ENCODE measurements around the gene SUSD6.
A peak's percentile ranks its signal among the peaks of the same experiment; 100 is the strongest.
"Not testable (repeated sequence)": the region's sequence is repeated elsewhere in the genome, so short reads cannot be mapped to it uniquely, and the experiment has no call there.

The SUSD6 gene

GRCh38 chr14:69640931-69641330, 29.5 kb downstream of the SUSD6 start:
- H3K27ac Mint-ChIP-seq = peak overlapping the region; percentile 36
- no peak overlapping the region for H3K4me3 Mint-ChIP-seq

GRCh38 chr14:69642212-69642793, 30.9 kb downstream of the SUSD6 start:
- peak overlapping the region; percentile 24 for H3K4me3 Mint-ChIP-seq
- not testable (repeated sequence) for ATAC-seq, DNase-seq, H3K27me3 Mint-ChIP-seq
- peaks cover 54% of the 10 kb centered on the region for H3K36me3 Mint-ChIP-seq (ENCODE audit: low read depth)
- peak overlapping the region; percentile 82 for H3K27ac Mint-ChIP-seq
- H3K4me1 Mint-ChIP-seq = peaks cover 85% of the 10 kb centered on the region
- H3K9me3 Mint-ChIP-seq = peaks cover 17% of the 10 kb centered on the region

More at GRCh38 chr14:69640931-69641330, 29.5 kb downstream of the SUSD6 start:
- DNase-seq (no peak), ATAC-seq (no peak)
- peaks cover 17% of the 10 kb centered on the region for H3K9me3 Mint-ChIP-seq
- H3K27me3 Mint-ChIP-seq = no peaks in the 10 kb centered on the region
- H3K36me3 Mint-ChIP-seq (ENCODE audit: low read depth) = peaks cover 47% of the 10 kb centered on the region
- peaks cover 88% of the 10 kb centered on the region for H3K4me1 Mint-ChIP-seq

GRCh38 chr14:69643430-69644200, 32.2 kb downstream of the SUSD6 start:
- H3K9me3 Mint-ChIP-seq = peaks cover 17% of the 10 kb centered on the region
- no peak overlapping the region for H3K4me3 Mint-ChIP-seq
- peaks cover 84% of the 10 kb centered on the region for H3K4me1 Mint-ChIP-seq
- peaks cover 54% of the 10 kb centered on the region for H3K36me3 Mint-ChIP-seq (ENCODE audit: low read depth)
- DNase-seq = peak; percentile 57
- H3K27me3 Mint-ChIP-seq = no peaks in the 10 kb centered on the region
- ATAC-seq = peak; percentile 90
- peak overlapping the region; percentile 82 for H3K27ac Mint-ChIP-seq

DNA sequence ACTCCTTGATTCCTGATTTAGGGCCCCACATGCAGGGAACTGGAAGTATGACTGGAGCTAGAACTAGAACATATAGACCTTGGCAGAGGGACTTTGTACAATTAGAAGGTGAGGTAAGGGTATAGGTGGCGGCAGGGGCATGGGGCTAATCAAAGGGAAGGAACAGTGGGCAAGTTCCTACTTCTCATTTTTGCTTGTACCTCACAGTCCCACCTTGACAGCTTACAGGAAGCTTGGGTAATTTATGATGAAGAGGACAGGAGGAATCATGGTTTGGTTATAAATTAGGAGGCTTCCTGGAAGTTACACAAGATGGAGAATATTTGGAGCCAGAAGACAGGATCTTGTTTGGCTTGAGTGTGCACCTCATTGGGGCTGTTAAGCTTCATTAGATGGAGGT, 33.4 kb downstream of the SUSD6 start:
- H3K27ac Mint-ChIP-seq = peak overlapping the region; percentile 47
- H3K27me3 Mint-ChIP-seq = no peaks in the 10 kb centered on the region
- peaks cover 17% of the 10 kb centered on the region for H3K9me3 Mint-ChIP-seq
- no peak overlapping the region for H3K4me3 Mint-ChIP-seq
- peaks cover 85% of the 10 kb centered on the region for H3K4me1 Mint-ChIP-seq
- H3K36me3 Mint-ChIP-seq (ENCODE audit: low read depth) = peaks cover 51% of the 10 kb centered on the region
- DNase-seq (no peak), ATAC-seq (no peak)

- no peak overlapping the region for H3K4me3 Mint-ChIP-seq
- no peak overlapping the region for H3K27ac Mint-ChIP-seq
- H3K36me3 Mint-ChIP-seq (ENCODE audit: low read depth) = peaks cover 30% of the 10 kb centered on the region
- H3K27me3 Mint-ChIP-seq = no peaks in the 10 kb centered on the region
- ATAC-seq (no peak), DNase-seq (no peak)
- H3K9me3 Mint-ChIP-seq = peaks cover 2% of the 10 kb centered on the region
- H3K4me1 Mint-ChIP-seq = peaks cover 90% of the 10 kb centered on the region
These were observed 35.8 kb downstream of the SUSD6 start for GRCh38 chr14:69647213-69647612.

DNA sequence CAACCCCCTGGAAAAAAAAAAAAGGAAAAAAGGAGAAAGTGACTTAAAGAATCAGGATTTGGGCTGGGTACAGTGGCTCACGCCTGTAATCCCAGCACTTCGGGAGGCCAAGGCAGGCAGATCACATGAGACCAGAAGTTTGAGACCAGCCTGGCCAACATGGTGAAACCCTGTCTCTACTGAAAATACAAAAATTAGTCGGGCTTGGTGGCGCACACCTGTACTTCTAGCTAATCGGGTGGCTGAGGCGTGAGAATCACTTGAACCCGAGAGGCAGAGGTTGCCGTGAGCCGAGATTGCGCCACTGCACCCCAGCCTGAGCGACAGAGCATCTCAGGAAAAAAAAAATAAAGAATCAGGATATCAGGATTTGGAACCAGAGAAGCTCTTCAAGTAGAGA, 36.2 kb downstream of the SUSD6 start:
- not testable (repeated sequence) for H3K4me3 Mint-ChIP-seq, H3K9me3 Mint-ChIP-seq, DNase-seq, H3K27me3 Mint-ChIP-seq, ATAC-seq, H3K27ac Mint-ChIP-seq
- Mint-ChIP-seq H3K4me1 (peaks cover 88% of the 10 kb centered on the region), H3K36me3 (ENCODE audit: low read depth) (peaks cover 26% of the 10 kb centered on the region)

- peak overlapping the region; percentile 28 for H3K27ac Mint-ChIP-seq
These were observed 37.4 kb downstream of the SUSD6 start for GRCh38 chr14:69648480-69649451.

DNA sequence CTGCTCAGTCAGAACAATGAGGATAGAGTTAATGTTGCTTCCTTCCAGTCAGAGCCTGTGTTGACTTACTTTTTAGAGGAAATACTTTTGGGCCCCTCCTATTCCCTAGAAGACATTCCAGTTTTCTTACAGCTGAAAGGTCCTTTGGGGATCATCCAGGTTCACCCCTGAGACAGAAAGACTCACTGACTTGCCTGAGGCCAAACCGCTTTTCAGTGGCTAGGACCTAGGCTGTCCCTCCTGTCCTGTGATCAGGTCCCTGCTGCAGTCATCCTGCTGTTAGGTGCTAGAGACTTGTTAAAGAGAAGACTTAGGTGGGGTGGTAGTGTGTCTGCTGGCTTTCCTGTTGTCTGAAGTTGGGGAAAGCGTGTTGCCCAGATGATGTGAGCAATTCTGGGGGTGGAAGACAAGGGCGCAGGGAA, 39.6 kb downstream of the SUSD6 start:
- peaks cover 84% of the 10 kb centered on the region for H3K4me1 Mint-ChIP-seq
- H3K36me3 Mint-ChIP-seq (ENCODE audit: low read depth) = peaks cover 12% of the 10 kb centered on the region
- peak overlapping the region; percentile 81 for H3K27ac Mint-ChIP-seq
- no peak overlapping the region for H3K4me3 Mint-ChIP-seq
- H3K9me3 Mint-ChIP-seq = no peaks in the 10 kb centered on the region
- DNase-seq (no peak), ATAC-seq (no peak)
- no peaks in the 10 kb centered on the region for H3K27me3 Mint-ChIP-seq

More at GRCh38 chr14:69648480-69649451, 37.4 kb downstream of the SUSD6 start:
- peak overlapping the region; percentile 7 for H3K4me3 Mint-ChIP-seq
- H3K4me1 Mint-ChIP-seq = peaks cover 88% of the 10 kb centered on the region
- ATAC-seq = no peak
- peaks cover 16% of the 10 kb centered on the region for H3K36me3 Mint-ChIP-seq (ENCODE audit: low read depth)
- no peak for DNase-seq
- H3K9me3 Mint-ChIP-seq = no peaks in the 10 kb centered on the region
- no peaks in the 10 kb centered on the region for H3K27me3 Mint-ChIP-seq

GRCh38 chr14:69651664-69652063, 40.3 kb downstream of the SUSD6 start:
- peaks cover 8% of the 10 kb centered on the region for H3K36me3 Mint-ChIP-seq (ENCODE audit: low read depth)

DNA sequence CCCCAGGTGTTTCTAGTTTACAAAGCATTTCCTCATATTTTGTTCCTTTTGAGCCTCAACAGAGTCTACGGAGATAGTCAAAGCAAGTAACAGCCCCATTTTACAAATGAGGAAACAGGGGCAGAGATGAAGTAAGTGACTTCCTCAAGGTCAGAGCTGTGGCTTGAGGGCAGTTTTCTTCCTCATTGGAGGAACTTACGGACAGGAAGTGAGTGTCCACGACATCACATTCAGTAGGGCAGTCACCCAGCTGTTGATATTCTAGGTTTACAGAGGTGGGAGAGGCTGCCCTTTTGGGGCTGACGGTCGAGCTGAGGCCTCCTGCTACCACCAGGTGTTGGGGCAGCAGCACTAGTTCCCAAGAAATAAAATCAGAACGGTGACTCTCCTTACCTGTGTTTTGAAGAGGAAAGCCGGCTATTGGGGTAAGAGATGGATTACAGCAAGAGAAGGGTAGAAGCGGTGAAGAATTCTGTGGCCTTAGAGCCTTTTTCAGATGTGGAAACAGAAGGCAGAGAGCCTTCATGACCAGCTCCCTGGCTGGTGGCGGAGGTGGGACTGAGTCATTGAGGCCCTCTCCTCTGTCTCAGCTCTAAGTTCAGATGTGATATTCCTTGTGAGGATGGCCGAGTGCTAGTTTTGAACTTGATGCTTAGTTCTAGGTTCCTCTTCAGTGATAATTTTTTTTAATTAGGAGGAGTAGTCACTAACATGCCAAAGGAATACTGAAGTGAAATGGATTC, 41.7 kb downstream of the SUSD6 start:
- Mint-ChIP-seq H3K27ac (peak overlapping the region; percentile 87), H3K36me3 (ENCODE audit: low read depth) (peaks cover 5% of the 10 kb centered on the region), H3K27me3 (no peaks in the 10 kb centered on the region), H3K9me3 (no peaks in the 10 kb centered on the region), H3K4me3 (no peak overlapping the region), H3K4me1 (peaks cover 82% of the 10 kb centered on the region)
- ATAC-seq (peak; percentile 83), DNase-seq (no peak)

More at GRCh38 chr14:69651664-69652063, 40.3 kb downstream of the SUSD6 start:
- Mint-ChIP-seq H3K27me3 (no peaks in the 10 kb centered on the region), H3K4me3 (no peak overlapping the region), H3K27ac (peak overlapping the region; percentile 81), H3K9me3 (no peaks in the 10 kb centered on the region), H3K4me1 (peaks cover 84% of the 10 kb centered on the region)
- ATAC-seq (peak; percentile 29), DNase-seq (no peak)

- ATAC-seq (no peak), DNase-seq (no peak)
- no peaks in the 10 kb centered on the region for H3K27me3 Mint-ChIP-seq
- H3K4me3 Mint-ChIP-seq = no peak overlapping the region
- no peaks in the 10 kb centered on the region for H3K9me3 Mint-ChIP-seq
- peaks cover 12% of the 10 kb centered on the region for H3K36me3 Mint-ChIP-seq (ENCODE audit: low read depth)
- peak overlapping the region; percentile 87 for H3K27ac Mint-ChIP-seq
- H3K4me1 Mint-ChIP-seq = peaks cover 82% of the 10 kb centered on the region
These were observed 42.7 kb downstream of the SUSD6 start for GRCh38 chr14:69654116-69654515.

DNA sequence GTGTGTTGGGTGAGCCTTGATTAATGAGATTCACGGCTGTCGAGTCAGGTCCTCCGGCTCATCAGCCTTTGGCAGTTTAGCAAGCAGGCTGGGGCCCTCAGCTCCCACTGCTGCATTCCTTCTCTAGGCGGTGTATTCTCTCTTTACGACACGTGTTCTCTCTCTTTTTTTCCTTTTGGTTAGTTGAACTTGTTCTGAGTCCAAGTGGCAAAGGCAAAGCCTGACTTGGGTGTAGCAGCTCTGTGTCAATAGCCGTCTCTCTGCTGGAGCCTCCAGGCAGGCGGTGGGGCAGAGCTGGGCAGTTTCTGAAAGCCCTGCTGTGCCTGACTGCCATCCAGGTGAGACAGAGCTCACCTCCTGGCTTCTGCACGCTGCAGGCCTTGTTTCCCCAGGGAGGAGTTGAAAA, 46.6 kb downstream of the SUSD6 start:
- Mint-ChIP-seq H3K36me3 (ENCODE audit: low read depth) (peaks cover 33% of the 10 kb centered on the region), H3K4me1 (peaks cover 83% of the 10 kb centered on the region), H3K27me3 (no peaks in the 10 kb centered on the region), H3K27ac (peak overlapping the region; percentile 20), H3K4me3 (no peak overlapping the region), H3K9me3 (no peaks in the 10 kb centered on the region)
- ATAC-seq = no peak
- no peak for DNase-seq

DNA sequence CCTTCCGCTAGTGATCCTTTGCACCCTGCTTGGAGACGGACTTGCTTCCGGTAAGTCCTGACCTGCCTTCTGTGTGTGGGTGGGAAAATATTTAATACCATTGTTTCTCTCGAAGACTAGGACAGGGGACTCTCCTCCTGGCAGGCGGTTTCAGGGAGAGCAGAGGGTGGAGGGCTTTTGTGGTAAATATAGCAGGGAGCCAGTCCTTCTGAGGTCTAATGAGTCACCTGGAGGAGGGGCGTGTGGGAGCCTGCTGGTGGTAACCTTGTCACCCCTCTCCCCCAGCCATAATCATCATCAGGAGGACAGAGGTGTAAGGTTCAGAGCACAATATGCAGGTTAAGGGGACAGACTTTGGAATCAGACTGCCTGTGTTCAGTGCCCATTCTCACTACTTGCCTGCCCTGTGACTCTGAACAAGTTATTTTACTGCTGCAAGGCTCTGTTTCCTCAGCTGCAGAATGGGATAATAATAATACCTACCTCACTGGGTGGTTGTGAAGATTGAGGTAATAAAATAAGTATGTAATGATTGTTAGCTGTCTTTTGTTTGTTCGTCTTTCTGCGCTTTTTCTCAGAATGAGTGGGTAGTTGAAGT, 47.4 kb downstream of the SUSD6 start:
- ATAC-seq (peak; percentile 81), DNase-seq (no peak)
- H3K4me3 Mint-ChIP-seq = no peak overlapping the region
- no peaks in the 10 kb centered on the region for H3K9me3 Mint-ChIP-seq
- H3K27ac Mint-ChIP-seq = peak overlapping the region; percentile 40
- H3K27me3 Mint-ChIP-seq = no peaks in the 10 kb centered on the region
- peaks cover 82% of the 10 kb centered on the region for H3K4me1 Mint-ChIP-seq
- H3K36me3 Mint-ChIP-seq (ENCODE audit: low read depth) = peaks cover 35% of the 10 kb centered on the region

All from activated naive CD8-positive, alpha-beta T cell treated with anti-CD3 and anti-CD28 coated beads, Interleukin-2, amount 50 U/mL, for 24 hours (primary cell).